Testis (tissue), 3 donors: Measurements from ENCODE around the gene RAB17. TPM values are rescaled to one million over a fixed set of nuclear protein-coding genes. Genes with fewer than 3 reads are reported as not detected.

ENCODE experiments used
- DNase-seq: peaks from one replicate; pipeline ENCODE4 v3.0.0-alpha.2; 2019
- H3K27ac ChIP-seq, 2 donors: fragments of 200-600 bp; sonication (generic); one replicate each; pipeline ENCODE4 v1.5.1; 2019
- H3K27me3 ChIP-seq: fragments of 200-600 bp; sonication (generic); one replicate; pipeline ENCODE4 v1.5.1; 2019
- H3K36me3 ChIP-seq: fragments of 200-600 bp; sonication (generic); one replicate; pipeline ENCODE4 v1.5.1; 2017; ENCODE audit warnings: low read depth; ENCODE audit errors: missing control alignments
- H3K4me1 ChIP-seq: fragments of 200-600 bp; sonication (generic); one replicate; pipeline ENCODE4 v1.5.1; 2019
- H3K4me3 ChIP-seq, 2 donors: fragments of 200-600 bp; sonication (generic); one replicate each; pipeline ENCODE4 v1.5.1; 2017 to 2019
- H3K9me3 ChIP-seq: fragments of 200-600 bp; sonication (generic); one replicate; pipeline ENCODE4 v1.5.1; 2017
- CTCF ChIP-seq, 3 experiments: fragments of 450-650 bp in 2 of 3; fragments of 200-600 bp in 1 of 3; sonication (generic) in 1 of 3; IDR thresholded peaks; one replicate each; pipeline ENCODE4 v1.5.1; 2016 to 2019; ENCODE audit warnings: antibody characterized with exemption in 3 of 3, mild to moderate bottlenecking in 2 of 3, moderate library complexity in 1 of 3
- POLR2A ChIP-seq: fragments of 450-650 bp; IDR thresholded peaks from one replicate; pipeline ENCODE4 v1.6.1; 2017; ENCODE audit warnings: antibody characterized with exemption, mild to moderate bottlenecking, moderate library complexity
- WGBS, 2 donors: methylation state at CpG; one replicate each; pipeline ENCODE4 v1.1.5; 2018; 5-methylcytosine and 5-hydroxymethylcytosine counted together
- intact Hi-C: fragments of 100-400 bp; cut with DNase I; formaldehyde crosslinking; loops from one replicate; pipeline ENCODE4 v1.15.1; 2023; ENCODE audit warnings: low total_unique reads
- polyA plus RNA-seq: library from polyadenylated mRNA; stranded (reverse); fragments of 350-450 nt; fragmentation: Illumina TruSeq; extraction: RNeasy Lipid Tissue Mini Kit (QIAGEN cat#74804); gene quantifications from one replicate; pipeline ENCODE4 v1.2.3, GENCODE V29; 2014; ENCODE audit warnings: low read depth, low replicate concordance; ENCODE audit not compliant: insufficient read depth
- total RNA-seq, 2 donors: library from RNA; depleted of rRNA; stranded (reverse); fragments of >200 nt; gene quantifications; one replicate each; pipeline ENCODE4 v1.2.3, GENCODE V29; 2016

Gene RAB17
- total and polyA plus RNA-seq, 3 donors from 2014 or later = 3.2 to 6.3 (median 3.2) TPM

- Histone ChIP-seq H3K27ac (no peak overlapping the region), H3K36me3 (no peaks in the 10 kb centered on the region), H3K27me3 (no peaks in the 10 kb centered on the region), H3K4me1 (peaks cover 11% of the 10 kb centered on the region), H3K9me3 (peaks cover 2% of the 10 kb centered on the region), H3K4me3 (no peak overlapping the region)
- peak; percentile 88 for DNase-seq
- TF ChIP-seq POLR2A (no peak), CTCF (IDR thresholded peaks at IDR 0.05) (peak in 1 of 3 experiments; percentile 2)
- intact Hi-C loops = no loop called here
- WGBS, 2 donors = 53 to 57% methylated on average over 22 of the region's 22 CpGs
Observed at GRCh38 chr2:237558961-237559641, 31.4 kb downstream of the RAB17 start.

DNA sequence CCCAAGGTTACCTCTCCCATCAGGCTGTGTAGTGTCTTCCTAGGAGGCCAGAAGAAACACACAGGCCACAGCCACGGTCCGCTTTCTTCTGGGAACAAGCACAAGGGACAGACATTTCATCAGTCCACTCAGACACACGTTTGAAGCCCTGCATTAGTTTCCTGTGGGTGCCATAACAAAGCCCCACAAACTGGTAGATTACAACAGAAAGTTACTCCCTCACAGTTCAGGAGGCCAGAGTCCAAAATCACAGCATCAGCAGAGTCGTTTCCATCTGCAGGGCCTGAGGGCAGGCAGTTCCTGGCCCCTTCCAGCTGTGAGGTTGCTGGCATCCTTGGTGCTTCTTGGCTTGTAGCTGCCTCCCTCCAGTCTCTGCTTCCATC lies 32.9 kb downstream of the RAB17 start:
- intact Hi-C loops = no loop called here
- no peaks in the 10 kb centered on the region for H3K27me3 ChIP-seq
- peaks cover 2% of the 10 kb centered on the region for H3K9me3 ChIP-seq
- peaks cover 11% of the 10 kb centered on the region for H3K4me1 ChIP-seq
- TF ChIP-seq POLR2A = no peak
- TF ChIP-seq CTCF (IDR thresholded peaks at IDR 0.05) = no peak
- H3K4me3 ChIP-seq = no peak overlapping the region
- H3K27ac ChIP-seq = no peak overlapping the region
- H3K36me3 ChIP-seq = no peaks in the 10 kb centered on the region
- DNase-seq = no peak
- WGBS, 2 donors = 61 to 67% methylated on average over 4 of the region's 4 CpGs

DNA sequence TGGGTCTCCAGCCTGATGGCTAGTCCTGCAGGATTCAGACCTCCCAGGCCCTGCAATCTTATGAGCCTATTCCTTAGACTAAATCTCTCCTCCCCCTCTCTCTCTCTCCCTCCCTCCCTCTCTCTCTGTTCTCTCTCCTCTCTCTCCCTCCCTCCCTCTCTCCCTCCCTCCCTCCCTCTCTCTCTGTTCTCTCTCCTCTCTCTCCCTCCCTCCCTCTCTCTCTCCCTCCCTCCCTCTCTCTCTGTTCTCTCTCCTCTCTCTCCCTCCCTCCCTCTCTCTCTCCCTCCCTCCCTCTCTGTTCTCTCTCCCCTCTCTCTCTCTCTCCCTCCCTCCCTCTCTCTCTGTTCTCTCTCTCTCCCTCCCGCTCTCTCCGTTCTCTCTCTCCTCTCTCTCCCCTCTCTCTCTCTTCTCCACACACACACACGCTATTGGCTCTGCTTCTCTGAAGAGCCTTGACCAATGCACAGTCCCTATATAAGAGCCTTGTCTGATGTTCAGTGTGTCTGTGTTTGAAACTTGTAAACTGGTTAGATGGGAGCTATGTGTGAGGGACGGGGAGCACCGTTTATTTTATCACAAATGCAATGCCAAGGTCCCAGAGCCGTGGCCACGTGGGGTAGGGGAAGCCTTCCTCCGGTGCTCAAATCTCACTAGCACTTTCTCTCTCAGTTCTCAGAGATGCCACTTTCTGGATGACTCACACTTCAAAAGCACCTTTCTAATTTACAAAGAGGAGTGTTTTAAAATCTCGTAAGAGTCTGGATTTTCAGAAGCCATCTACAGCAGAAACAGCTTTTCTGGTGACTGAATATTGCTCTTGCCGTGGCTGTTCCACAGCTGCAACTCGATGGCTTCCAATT lies 33.5 kb downstream of the RAB17 start:
- H3K4me3 ChIP-seq = no peak overlapping the region
- 38 to 58% methylated on average over 11 of the region's 11 CpGs for WGBS, 2 donors
- no peak overlapping the region for H3K27ac ChIP-seq
- peaks cover 11% of the 10 kb centered on the region for H3K4me1 ChIP-seq
- no peak for TF ChIP-seq POLR2A
- peak in 1 of 3 experiments; percentile 50 for TF ChIP-seq CTCF (IDR thresholded peaks at IDR 0.05)
- intact Hi-C loops = no loop called here
- H3K36me3 ChIP-seq = no peaks in the 10 kb centered on the region
- H3K27me3 ChIP-seq = no peaks in the 10 kb centered on the region
- H3K9me3 ChIP-seq = peaks cover 2% of the 10 kb centered on the region
- DNase-seq = no peak

- Histone ChIP-seq H3K4me1 (peaks cover 11% of the 10 kb centered on the region), H3K27ac (no peak overlapping the region), H3K4me3 (no peak overlapping the region), H3K9me3 (peaks cover 2% of the 10 kb centered on the region), H3K27me3 (no peaks in the 10 kb centered on the region), H3K36me3 (no peaks in the 10 kb centered on the region)
- WGBS, 2 donors = 91 to 100% methylated on average over 1 of the region's 1 CpG
- no peak for DNase-seq
- intact Hi-C loops = no loop called here
- TF ChIP-seq CTCF (IDR thresholded peaks at IDR 0.05) (no peak), POLR2A (no peak)
Observed at GRCh38 chr2:237555560-237555959, 35.0 kb downstream of the RAB17 start.
